GM12878 (cell line): Measurements from ENCODE around the gene ITGA6. TPM values are rescaled to one million over a fixed set of nuclear protein-coding genes. Genes with fewer than 3 reads are reported as not detected.

Experiments used
- ATAC-seq: fragments of 200-7000 bp; cut with Tn5 transposase; 3 replicates; pipeline ENCODE4 v1.9.1; 2020; ENCODE audit warnings: mild to moderate bottlenecking, moderate library complexity
- BruUV-seq: library from RNA; stranded (reverse); fragments of 400-500 nt; replicated peaks from 2 replicates; lab custom pipeline; 2021; lab: Mats Ljungman, UMichigan
- CTCF ChIA-PET: fragments of 300-600 bp; sonication (Branson Sonifier 250); formaldehyde crosslinking; extraction: SDS; loops from one replicate; lab custom pipeline; 2021; ENCODE audit warnings: inconsistent platforms; lab: Yijun Ruan, JAX
- POLR2A ChIA-PET: fragments of 350-600 bp; formaldehyde crosslinking; extraction: SDS; loops from one replicate; lab custom pipeline; 2021; ENCODE audit warnings: inconsistent platforms; lab: Charles Lee
- RAD21 ChIA-PET: fragments of 300-600 bp; sonication (Branson Sonifier 250); formaldehyde crosslinking; loops from one replicate; lab custom pipeline; 2023; ENCODE audit warnings: antibody characterized with exemption; ENCODE audit not compliant: unreplicated experiment; lab: Charles Lee
- SMC1A ChIA-PET: fragments of 300-600 bp; sonication (Branson Sonifier 250); formaldehyde crosslinking; loops from one replicate; lab custom pipeline; 2023; ENCODE audit not compliant: unreplicated experiment, uncharacterized antibody; lab: Charles Lee
- DNase-seq: peaks from one replicate; pipeline ENCODE4 v3.0.0-alpha.2; 2011; ENCODE audit warnings: low read depth, low spot score
- FAIRE-seq: peaks from 3 replicates; lab custom pipeline; 2011; peaks lifted over from hg19 to GRCh38; lab: Jason Lieb, UNC
- H2AFZ ChIP-seq: 2 replicates; pipeline ENCODE4 v1.6.0; 2011; ENCODE audit warnings: low read depth, low read length, control low read depth; ENCODE audit not compliant: control insufficient read depth
- H3K27ac ChIP-seq: 2 replicates; pipeline ENCODE4 v1.5.1; 2011; ENCODE audit warnings: control low read depth; ENCODE audit not compliant: control insufficient read depth, insufficient read depth
- H3K27me3 ChIP-seq, 2 experiments: replicated peaks in 1 of 2; 2 replicates each; pipeline versions ENCODE4 v1.6.0 to v1.6.1; 2011; ENCODE audit warnings: low read length in 1 of 2; ENCODE audit not compliant: control insufficient read depth in 2 of 2, insufficient read depth in 2 of 2
- H3K36me3 ChIP-seq, 2 experiments: 2 replicates each; pipeline ENCODE4 v1.5.1; 2011; ENCODE audit warnings: low read length in 1 of 2; ENCODE audit not compliant: control insufficient read depth in 2 of 2, insufficient read depth in 2 of 2
- H3K4me1 ChIP-seq: 2 replicates; pipeline ENCODE4 v1.6.1; 2011; ENCODE audit warnings: mild to moderate bottlenecking, low read length, moderate library complexity, mixed read lengths; ENCODE audit not compliant: control insufficient read depth, insufficient read depth
- H3K4me2 ChIP-seq: 2 replicates; pipeline ENCODE4 v1.6.0; 2011; ENCODE audit warnings: control low read depth; ENCODE audit not compliant: control insufficient read depth, insufficient read depth
- H3K4me3 ChIP-seq: fragments of 200-600 bp; sonication (generic); 2 replicates; pipeline ENCODE4 v1.5.1; 2016
- H3K79me2 ChIP-seq: 2 replicates; pipeline ENCODE4 v1.6.0; 2011; ENCODE audit warnings: low read length; ENCODE audit not compliant: control insufficient read depth, insufficient read depth
- H3K9ac ChIP-seq: 2 replicates; pipeline ENCODE4 v1.8.0; 2011; ENCODE audit warnings: low read length, control low read depth, mixed read lengths; ENCODE audit not compliant: control insufficient read depth, insufficient read depth
- H3K9me3 ChIP-seq: replicated peaks from 3 replicates; pipeline ENCODE4 v1.5.1; 2011; ENCODE audit warnings: mild to moderate bottlenecking, low read length; ENCODE audit not compliant: control insufficient read depth, insufficient read depth
- H4K20me1 ChIP-seq: 2 replicates; pipeline ENCODE4 v1.6.0; 2011; ENCODE audit not compliant: control insufficient read depth, insufficient read depth
- ASH2L ChIP-seq: fragments of 300-600, 200-600 bp; sonication (generic); IDR thresholded peaks from 2 replicates; pipeline ENCODE4 v1.6.1; 2017; ENCODE audit warnings: low read depth, mild to moderate bottlenecking, borderline replicate concordance
- EED ChIP-seq: sonication (generic); IDR thresholded peaks from 2 replicates; pipeline ENCODE4 v1.6.1; 2016; ENCODE audit warnings: antibody characterized with exemption, low read depth
- MEF2B ChIP-seq: fragments of 450-650 bp; IDR thresholded peaks from 2 replicates; pipeline ENCODE4 v1.6.1; 2018; ENCODE audit warnings: mild to moderate bottlenecking, moderate library complexity; ENCODE audit not compliant: partially characterized antibody, poor library complexity, severe bottlenecking
- NFYA ChIP-seq: IDR thresholded peaks from 2 replicates; pipeline ENCODE4 v1.6.1; 2011; ENCODE audit warnings: low read depth, mild to moderate bottlenecking, low read length, improper control_type of control experiment, borderline replicate concordance
- SREBF1 ChIP-seq: IDR thresholded peaks from 2 replicates; pipeline ENCODE4 v1.6.1; 2012; ENCODE audit warnings: mild to moderate bottlenecking, low read length
- WGBS: methylation state at CpG from one replicate; pipeline ENCODE4 v1.1.6; 2016; ENCODE audit warnings: low lambda C conversion rate; ENCODE audit not compliant: insufficient replicate concordance, insufficient coverage; ENCODE audit errors: missing lambda C conversion rate; 5-methylcytosine and 5-hydroxymethylcytosine counted together
- in situ Hi-C: fragments of 300-500 bp; cut with MboI; formaldehyde crosslinking; loops from 9 replicates; pipeline ENCODE4 v1.14.3; 2018; ENCODE audit warnings: mixed read lengths
- intact Hi-C: fragments of 100-400 bp; cut with micrococcal nuclease; formaldehyde crosslinking; loops from one replicate; pipeline ENCODE4 v1.14.2; 2022; ENCODE audit not compliant: unreplicated experiment
- polyA plus RNA-seq, 11 experiments: library from polyadenylated mRNA; depleted of rRNA in 4 of 11; unstranded in 6 of 11; stranded (reverse) in 5 of 11; fragments of >200 nt; fragmentation: Nextera tagmentation in 4 of 11; fragmentation: Illumina TruSeq in 1 of 11; extraction: Ambion mirVana in 4 of 11; extraction: Trizol in 1 of 11; gene quantifications; 1 replicate in 1 of 11; 2 replicates in 10 of 11; pipeline versions ENCODE4 v1.2.1 to v1.2.3, GENCODE V29; 2011 to 2016; ENCODE audit warnings: inconsistent platforms in 2 of 11, missing spikeins in 2 of 11, low read depth in 1 of 11
- total RNA-seq, 4 experiments: library from RNA; depleted of rRNA in 3 of 4; stranded (reverse); fragments of >200 nt in 3 of 4; fragmentation: Illumina TruSeq in 1 of 4; extraction: Trizol in 1 of 4; gene quantifications; 2 replicates each; pipeline versions ENCODE4 v1.2.1 to v1.2.3, GENCODE V29; 2013 to 2021
- TF ChIP-seq, protein P1 (sequence below): fragments of 450-650 bp; IDR thresholded peaks from 2 replicates; pipeline ENCODE4 v1.6.1; 2017; ENCODE audit warnings: mild to moderate bottlenecking, moderate library complexity

Gene ITGA6
- total and polyA plus RNA-seq, 10 of the 15 experiments (the other 5 are each of a cell fraction or from before 2014, with no cell fraction given), result 0.01 to 0.36 (median 0.14) TPM; not detected in 2

DNA sequence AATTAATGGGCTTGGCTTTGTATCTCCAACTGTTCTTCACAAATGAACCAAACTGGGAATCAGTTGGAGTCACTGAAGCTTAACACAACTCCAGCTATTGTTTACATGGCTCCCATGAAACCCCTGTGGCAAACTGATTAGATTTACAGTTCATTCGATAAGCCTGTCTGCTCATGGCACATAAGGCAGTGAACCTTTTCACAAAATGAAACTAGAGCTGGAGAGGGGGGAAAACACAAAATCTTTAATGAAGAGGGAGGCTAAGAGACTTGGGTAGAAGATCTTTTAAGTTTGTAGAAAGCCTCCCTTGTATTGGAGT is 11.6 kb upstream of the ITGA6 start:
- Histone ChIP-seq H3K4me1 (no peaks in the 10 kb centered on the region), H2AFZ (no peak overlapping the region), H3K9me3 (no peaks in the 10 kb centered on the region), H3K36me3 (no peaks in the 10 kb centered on the region), H3K4me2 (no peak overlapping the region), H3K27ac (no peak overlapping the region), H3K4me3 (no peak overlapping the region), H3K27me3 (no peaks in the 10 kb centered on the region), H3K79me2 (no peaks in the 10 kb centered on the region), H4K20me1 (no peaks in the 10 kb centered on the region), H3K9ac (no peak overlapping the region)
- no TSS peak for BruUV-seq
- FAIRE-seq (no peak), DNase-seq (no peak), ATAC-seq (no peak)
- no peak for TF ChIP-seq ASH2L
- no peak for TF ChIP-seq NFYA
- TF ChIP-seq MEF2B, result no peak
- TF ChIP-seq, protein P1, sequence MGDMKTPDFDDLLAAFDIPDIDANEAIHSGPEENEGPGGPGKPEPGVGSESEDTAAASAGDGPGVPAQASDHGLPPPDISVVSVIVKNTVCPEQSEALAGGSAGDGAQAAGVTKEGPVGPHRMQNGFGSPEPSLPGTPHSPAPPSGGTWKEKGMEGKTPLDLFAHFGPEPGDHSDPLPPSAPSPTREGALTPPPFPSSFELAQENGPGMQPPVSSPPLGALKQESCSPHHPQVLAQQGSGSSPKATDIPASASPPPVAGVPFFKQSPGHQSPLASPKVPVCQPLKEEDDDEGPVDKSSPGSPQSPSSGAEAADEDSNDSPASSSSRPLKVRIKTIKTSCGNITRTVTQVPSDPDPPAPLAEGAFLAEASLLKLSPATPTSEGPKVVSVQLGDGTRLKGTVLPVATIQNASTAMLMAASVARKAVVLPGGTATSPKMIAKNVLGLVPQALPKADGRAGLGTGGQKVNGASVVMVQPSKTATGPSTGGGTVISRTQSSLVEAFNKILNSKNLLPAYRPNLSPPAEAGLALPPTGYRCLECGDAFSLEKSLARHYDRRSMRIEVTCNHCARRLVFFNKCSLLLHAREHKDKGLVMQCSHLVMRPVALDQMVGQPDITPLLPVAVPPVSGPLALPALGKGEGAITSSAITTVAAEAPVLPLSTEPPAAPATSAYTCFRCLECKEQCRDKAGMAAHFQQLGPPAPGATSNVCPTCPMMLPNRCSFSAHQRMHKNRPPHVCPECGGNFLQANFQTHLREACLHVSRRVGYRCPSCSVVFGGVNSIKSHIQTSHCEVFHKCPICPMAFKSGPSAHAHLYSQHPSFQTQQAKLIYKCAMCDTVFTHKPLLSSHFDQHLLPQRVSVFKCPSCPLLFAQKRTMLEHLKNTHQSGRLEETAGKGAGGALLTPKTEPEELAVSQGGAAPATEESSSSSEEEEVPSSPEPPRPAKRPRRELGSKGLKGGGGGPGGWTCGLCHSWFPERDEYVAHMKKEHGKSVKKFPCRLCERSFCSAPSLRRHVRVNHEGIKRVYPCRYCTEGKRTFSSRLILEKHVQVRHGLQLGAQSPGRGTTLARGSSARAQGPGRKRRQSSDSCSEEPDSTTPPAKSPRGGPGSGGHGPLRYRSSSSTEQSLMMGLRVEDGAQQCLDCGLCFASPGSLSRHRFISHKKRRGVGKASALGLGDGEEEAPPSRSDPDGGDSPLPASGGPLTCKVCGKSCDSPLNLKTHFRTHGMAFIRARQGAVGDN, result no peak
- TF ChIP-seq EED, result no peak
- TF ChIP-seq SREBF1, result no peak
- ChIA-PET SMC1A (interaction anchor here (1.4 kb wide), 1 partner anchor 14 kb away, joined by 3 read pairs; no protein-coding TSS in a partner anchor), RAD21 (no interaction called here), CTCF (no interaction called here), POLR2A (no interaction called here)
- intact Hi-C loops, result no loop called here
- 11% methylated on average over 1 of the region's 1 CpG for WGBS
- in situ Hi-C loops, result no loop called here
